IPS DF 4.7 (cell line): ENCODE results near the gene ALG6.
"Not testable (repeated sequence)": the region's sequence is repeated elsewhere in the genome, so short reads cannot be mapped to it uniquely, and the experiment has no call there.

Experiments
- DNase-seq: peaks from one replicate; pipeline ENCODE4 v3.0.0-alpha.2; 2013; ENCODE audit warnings: low spot score; ENCODE audit errors: extremely low read depth

Gene ALG6

DNA sequence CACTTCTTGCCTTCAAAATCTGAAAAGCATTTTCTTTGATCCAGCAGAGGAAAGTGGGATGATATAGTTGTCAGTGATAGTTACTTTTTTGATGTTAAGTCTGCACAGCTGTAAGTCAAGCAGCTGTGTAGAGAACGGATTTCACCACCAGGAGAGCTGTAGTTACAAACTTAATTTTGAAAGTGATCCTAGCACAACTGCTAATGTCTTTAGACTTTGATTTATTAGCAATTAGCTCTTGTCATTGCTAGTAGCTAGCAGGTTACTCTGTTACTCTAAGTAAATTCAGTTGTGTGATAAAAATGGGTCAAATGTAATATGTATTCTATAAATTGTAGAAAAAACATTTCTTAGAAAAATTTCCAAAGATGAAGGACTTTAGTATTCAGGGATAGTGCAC is 46.0 kb downstream of the ALG6 start:
- DNase-seq, result no peak

DNA sequence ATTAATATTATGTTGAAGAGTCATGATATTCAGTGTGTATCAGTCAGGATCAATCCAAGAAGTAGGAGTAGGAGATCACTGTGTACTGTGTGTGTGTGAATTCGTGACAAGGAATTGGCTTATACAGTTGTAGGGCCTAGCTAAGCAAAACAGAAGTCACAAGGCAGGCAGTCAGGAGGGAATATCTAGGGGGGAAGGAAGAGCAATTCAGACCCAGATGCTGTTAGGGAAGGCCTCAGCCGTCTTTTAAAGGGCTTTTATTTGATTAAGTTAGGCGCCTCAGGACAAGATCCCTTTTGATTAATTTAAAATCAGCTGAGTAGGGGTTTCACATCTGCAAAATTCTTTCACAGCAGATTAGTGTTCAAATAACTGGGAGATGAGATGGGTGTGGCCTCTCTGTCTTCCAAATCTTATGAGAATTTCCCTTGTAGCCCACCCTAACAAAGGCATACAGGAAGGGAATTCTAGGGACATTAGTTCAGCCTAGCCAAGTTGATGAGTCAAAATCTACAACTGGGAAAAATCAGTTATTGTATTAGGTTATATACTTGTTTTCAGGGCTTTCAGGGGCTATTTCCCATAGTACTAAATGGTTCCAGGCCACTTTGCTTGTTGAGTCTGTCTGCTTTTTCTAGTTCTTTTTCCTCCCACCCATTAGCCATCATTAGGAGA is 47.4 kb downstream of the ALG6 start:
- DNase-seq, result no peak

DNA sequence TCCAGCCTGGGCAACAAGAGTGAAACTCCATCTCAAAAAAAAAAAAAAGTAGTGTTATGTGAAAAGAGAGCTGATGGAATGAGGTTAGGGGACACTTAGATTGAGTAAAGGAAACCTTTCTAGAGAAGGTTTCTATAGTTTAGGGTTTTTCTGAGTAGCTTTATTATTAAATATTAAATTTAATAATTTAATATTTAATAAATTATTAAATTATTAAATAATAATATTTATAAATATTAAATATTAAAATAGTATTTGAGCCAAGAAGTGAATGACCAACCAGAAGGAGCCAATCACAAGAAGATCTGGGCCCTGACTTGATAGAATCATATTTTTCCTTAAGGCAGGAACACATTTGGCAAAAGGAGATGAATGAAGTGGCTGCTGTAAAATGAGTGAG is 50.7 kb downstream of the ALG6 start:
- DNase-seq, result no peak

DNA sequence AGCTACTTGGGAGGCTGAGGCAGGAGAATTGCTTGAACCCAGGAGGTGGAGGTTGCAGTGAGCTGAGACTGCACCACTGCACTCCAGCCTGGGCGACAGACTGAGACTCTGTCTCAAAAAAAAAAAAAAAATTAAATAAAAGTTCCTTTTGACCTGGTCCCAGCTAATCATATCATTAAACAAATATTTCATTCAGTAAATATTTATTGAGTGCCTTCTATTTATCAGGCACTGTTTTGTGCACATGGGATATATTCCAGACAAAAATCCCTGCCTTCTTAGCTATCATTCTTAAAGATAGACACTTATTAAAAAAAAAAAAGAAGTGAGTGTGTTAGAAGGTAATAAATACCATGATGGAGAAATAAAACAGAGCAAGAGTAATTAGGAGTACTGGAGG is 53.3 kb downstream of the ALG6 start:
- not testable (repeated sequence) for DNase-seq

DNA sequence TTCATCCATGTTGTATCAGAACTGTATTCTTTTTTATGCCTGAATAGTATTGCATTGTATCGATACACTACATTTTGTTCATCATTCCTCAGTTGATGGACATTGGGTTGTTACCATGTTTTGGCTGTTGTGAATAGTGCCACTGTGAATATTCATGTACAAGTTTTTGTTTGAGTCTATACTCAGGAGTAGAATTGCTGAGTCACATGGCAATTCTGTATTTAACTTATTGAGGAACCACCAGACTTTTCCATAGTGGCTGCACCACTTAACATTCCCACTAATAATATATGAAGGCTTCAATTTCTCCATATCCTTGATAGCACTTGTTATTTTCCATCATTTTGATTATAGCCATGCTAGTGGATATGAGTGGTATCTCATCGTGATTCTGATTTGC is 56.2 kb downstream of the ALG6 start:
- no peak for DNase-seq

DNA sequence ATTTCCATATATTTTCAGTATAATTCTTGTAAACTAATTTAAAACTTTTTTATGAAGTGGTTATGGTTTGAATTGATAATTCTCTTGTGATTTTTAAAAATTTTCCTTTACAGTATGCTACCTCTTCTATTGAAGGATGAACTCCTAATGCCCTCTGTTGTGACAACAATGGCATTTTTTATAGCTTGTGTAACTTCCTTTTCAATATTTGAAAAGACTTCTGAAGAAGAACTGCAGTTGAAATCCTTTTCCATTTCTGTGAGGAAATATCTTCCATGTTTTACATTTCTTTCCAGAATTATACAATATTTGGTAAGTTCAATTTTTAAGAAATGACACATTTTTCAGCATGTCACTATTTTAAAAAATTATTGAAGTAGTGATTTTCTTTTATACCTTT is 61.4 kb downstream of the ALG6 start:
- DNase-seq, result no peak

- no peak for DNase-seq
Observed at GRCh38 chr1:63429281-63429680, 61.9 kb downstream of the ALG6 start.

- DNase-seq, result no peak
Observed at GRCh38 chr1:63435161-63435560, 67.7 kb downstream of the ALG6 start.

DNA sequence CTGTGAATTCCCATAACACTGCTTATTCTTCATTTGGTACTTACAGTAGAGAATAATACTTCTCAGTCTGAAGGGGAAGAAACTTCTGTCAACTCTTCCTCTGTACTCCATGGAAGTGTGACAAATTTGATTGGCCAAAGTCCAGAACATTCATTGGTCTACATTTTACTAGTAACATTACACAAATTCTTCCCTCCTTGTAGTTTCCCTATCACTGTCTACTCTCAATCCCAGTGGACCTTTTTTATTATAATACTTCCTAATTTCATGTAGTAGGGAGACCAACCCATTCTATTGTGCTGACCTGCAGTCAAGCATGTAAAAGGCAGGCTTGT is 74.7 kb downstream of the ALG6 start:
- DNase-seq, result no peak

- no peak for DNase-seq
Observed at GRCh38 chr1:63448731-63449246, 81.4 kb downstream of the ALG6 start.

GRCh38 chr1:63450416-63450815 is 83.0 kb downstream of the ALG6 start:
- no peak for DNase-seq

DNA sequence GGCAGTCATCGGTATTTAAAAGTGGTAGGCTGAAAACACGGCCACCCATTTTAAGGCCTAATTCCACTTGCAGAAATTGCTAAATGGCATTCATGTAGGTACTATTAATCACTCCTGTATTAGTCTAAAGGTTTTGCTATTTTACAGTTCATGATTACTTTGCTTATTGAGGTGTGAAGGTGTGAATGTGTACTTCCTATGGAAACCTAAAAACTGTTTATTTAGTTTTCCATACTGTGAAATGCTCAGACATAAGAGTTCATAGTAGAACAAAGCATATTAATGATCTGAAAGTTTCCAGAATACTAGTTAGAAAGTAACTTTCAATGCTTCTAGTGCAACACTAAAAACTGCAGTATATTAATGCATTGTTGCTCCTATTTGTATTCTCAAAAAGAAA is 85.8 kb downstream of the ALG6 start:
- DNase-seq, result no peak

- DNase-seq, result no peak
Observed at GRCh38 chr1:63454269-63454668, 86.8 kb downstream of the ALG6 start.

DNA sequence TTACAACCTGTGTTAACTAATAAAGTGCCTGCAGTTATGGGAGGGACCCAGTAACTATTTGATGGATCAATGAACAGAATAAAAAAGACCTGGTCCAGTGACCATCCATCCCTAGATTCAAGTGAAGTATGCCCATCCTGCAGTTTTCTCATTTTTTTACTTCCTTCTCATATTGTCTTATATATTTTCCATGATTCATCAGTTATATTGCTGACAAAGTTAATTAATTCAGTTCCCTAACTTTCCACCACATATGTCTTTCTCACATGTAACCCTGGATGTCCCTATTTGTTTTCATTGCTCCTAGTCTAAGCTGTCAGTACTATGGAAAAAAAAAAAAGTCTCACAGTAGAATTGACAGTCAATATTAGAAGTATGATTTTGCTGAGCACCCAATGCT is 91.3 kb downstream of the ALG6 start:
- no peak for DNase-seq

- no peak for DNase-seq
Observed at GRCh38 chr1:63461661-63462230, 94.3 kb downstream of the ALG6 start.

- no peak for DNase-seq
Observed at GRCh38 chr1:63463248-63463647, 95.8 kb downstream of the ALG6 start.

DNA sequence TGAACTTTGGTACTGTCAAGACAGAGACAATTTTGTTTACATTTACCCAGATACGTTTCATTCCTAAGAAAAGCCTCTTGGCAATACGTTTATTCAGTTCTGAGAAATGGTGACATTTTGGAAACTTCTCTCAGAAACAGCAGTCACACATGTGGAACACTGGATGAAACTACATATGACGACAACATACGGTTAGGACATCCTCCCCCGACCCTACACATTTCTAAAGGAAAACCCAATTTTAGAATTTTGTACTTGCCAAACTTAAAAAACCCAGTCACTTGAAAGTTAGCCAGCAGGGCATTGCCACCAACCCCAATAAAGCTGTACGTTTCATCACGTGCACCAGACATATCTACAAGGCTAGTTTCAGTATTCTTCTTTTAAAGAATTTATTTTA is 98.8 kb downstream of the ALG6 start:
- no peak for DNase-seq

GRCh38 chr1:63466759-63467158 is 99.3 kb downstream of the ALG6 start:
- no peak for DNase-seq

DNA sequence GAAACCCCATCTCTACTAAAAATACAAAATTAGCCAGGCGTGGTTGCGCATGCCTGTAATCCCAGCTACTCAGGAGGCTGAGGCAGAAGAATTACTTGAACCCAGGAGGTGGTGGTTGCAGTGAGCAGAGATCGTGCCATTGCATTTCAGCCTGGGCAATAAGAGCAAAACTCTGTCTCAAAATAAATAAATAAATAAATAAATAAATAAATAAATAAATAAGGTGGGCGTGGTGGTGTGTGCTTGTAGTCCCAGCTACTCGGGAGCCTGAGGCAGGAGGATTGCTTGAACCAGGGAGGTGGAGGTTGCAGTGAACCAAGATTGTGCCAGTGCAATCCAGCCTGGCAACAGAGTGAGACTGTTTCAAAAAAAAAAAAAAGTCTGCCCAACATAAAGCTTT is 101.3 kb downstream of the ALG6 start:
- DNase-seq, result not testable (repeated sequence)

DNA sequence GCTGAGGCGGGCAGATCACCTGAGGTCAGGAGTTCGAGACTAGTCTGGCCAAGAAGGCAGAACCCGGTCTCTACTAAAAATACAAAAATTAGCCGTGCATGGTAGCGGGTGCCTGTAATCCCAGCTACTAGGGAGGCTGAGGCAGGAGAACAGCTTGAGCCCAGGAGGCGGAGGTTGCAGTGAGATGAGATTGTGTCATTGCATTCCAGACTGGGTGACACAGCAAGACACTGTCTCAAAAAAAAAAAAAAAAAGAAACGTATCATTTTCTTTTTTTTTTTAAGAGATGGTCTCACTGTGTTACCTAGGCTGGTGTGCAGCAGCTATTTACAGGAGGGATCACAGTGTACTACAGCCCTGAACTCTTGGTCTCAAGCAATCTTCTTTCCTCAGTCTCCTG is 108.3 kb downstream of the ALG6 start:
- no peak for DNase-seq

- no peak for DNase-seq
Observed at GRCh38 chr1:63480057-63480456, 112.6 kb downstream of the ALG6 start.

DNA sequence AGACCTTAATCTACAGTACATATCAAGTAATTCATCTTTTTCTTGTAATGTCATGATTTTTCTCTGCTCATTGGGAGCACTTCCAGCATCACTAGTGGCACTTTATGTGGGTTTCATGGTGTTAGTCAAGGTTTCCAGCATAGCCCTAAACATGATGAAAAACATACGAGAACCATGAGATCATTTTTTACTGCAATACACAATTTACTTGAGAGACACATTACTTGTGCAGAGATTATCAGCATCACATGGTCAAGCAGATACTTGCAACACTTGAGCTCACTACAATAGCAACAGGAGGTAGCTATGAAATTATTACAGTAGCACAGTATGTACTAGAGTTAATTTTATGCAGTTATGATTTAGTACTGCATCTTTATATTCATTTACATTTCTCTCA is 119.2 kb downstream of the ALG6 start:
- DNase-seq, result no peak

GRCh38 chr1:63487336-63488065 is 120.1 kb downstream of the ALG6 start:
- no peak for DNase-seq
